ENCODE data around the gene SMIM34.
"Not testable (repeated sequence)": the region's sequence is repeated elsewhere in the genome, so short reads cannot be mapped to it uniquely, and the experiment has no call there.

Gene SMIM34

GRCh38 chr21:34375619-34375972, 48.2 kb downstream of the SMIM34 start:
- H3K4me3 ChIP-seq (ENCODE audit: control insufficient read depth, low read depth, low read length); DNase-seq (ENCODE audit: low read depth): not testable (repeated sequence)

DNA sequence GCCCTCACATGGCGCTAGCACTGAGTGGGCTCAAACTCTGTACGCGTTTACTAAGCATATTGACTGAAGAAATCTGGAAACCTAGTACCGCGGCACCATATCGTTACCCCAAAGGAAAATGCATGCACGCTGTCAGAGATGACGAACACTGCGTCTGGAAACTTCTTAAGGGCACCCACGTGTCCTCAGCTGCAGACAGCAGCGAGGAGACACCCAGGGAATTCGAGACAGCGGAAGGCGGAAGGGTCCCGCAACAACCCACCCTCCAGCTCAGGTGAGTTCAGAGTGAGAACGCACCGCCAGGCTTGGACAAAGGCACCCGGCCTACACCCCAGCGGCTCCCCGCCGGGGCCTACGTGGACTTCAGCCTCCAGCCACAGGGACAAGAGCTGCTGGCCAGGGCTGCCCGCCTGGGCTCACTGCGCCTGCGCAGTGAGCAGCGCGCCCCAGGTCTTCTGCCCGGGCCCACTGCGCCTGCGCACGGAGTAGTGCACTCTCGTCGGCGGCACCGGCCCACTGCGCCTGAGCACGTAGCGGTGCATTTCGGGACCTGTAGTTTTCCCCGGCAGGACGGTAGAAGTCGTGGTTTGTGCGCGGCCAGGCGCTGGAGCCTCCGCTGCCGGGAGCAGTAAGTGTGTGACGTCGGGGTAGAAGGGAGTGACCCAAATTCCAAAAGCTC, 48.7 kb downstream of the SMIM34 start, which contains the start of gene SMIM11:
Gene SMIM11, plus strand, starts transcription at position 568 of the 679 bp plus-strand sequence. CDS start 3,998 bp downstream, outside the sequence.
- DNase-seq (ENCODE audit: low read depth); H3K4me3 ChIP-seq (ENCODE audit: control insufficient read depth, low read depth, low read length): not testable (repeated sequence)

DNA sequence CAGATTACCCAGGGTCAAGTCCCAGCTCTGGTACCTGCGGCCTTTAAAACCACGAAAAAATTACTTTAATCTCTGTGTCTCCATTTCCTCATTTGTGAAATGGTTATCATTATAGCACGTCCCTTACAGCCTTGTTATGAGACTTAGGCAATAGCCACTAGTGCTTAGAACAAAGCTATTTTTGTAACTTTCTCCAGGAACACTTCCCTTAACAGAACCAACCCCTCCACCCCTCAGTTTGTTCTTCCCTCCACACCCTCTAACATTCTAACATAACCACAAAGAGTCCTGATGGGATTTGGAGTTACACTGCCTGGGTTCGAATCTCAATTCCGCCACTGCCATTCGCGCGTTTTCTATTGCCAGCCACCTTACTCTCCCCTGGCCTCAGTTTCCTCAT, 49.3 kb downstream of the SMIM34 start:
- not testable (repeated sequence) for H3K4me3 ChIP-seq (ENCODE audit: control insufficient read depth, low read depth, low read length); DNase-seq (ENCODE audit: low read depth)

GRCh38 chr21:34372321-34372720, 51.4 kb downstream of the SMIM34 start:
- TF ChIP-seq CTCF (IDR thresholded peaks at IDR 0.05; ENCODE audit: control insufficient read depth, insufficient read depth, low read depth, low read length, missing control alignments): no peak

DNA sequence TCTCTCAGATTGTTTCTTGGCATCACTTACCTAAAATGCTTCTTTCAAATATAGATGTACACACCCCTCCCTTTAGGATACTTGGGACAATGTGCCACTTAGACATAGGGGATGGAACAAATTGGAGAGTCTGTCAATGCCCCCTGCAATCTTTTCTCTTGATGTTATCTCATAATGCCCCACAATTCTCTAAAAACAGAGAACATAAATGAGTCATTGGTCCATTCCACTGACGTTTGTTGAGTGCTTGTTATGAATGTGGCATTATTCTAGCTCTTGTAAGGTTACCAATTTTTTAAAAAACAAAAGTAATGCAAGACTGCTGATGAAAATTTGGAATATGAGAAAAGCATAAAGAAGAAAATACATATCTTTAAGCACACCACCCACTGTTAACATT, 54.0 kb downstream of the SMIM34 start:
- DNase-seq (ENCODE audit: low read depth): no peak
- no peak for TF ChIP-seq CTCF (IDR thresholded peaks at IDR 0.05; ENCODE audit: control insufficient read depth, insufficient read depth, low read depth, low read length, missing control alignments)
- no peak overlapping the region for H3K4me3 ChIP-seq (ENCODE audit: control insufficient read depth, low read depth, low read length)

More at GRCh38 chr21:34372321-34372720, 51.4 kb downstream of the SMIM34 start:
- DNase-seq (ENCODE audit: low read depth): no peak
- H3K4me3 ChIP-seq (ENCODE audit: control insufficient read depth, low read depth, low read length): no peak overlapping the region
